Hepatocyte (in vitro differentiated cells): ENCODE data around the gene RPL11.
"Not testable (repeated sequence)": the region's sequence is repeated elsewhere in the genome, so short reads cannot be mapped to it uniquely, and the experiment has no call there.

Experiments
- EZH2 ChIP-seq: fragments of 200-600 bp; sonication (generic); IDR thresholded peaks from 2 replicates; pipeline ENCODE4 v1.6.1; 2016; ENCODE audit warnings: antibody characterized with exemption, mild to moderate bottlenecking, borderline replicate concordance
- TF ChIP-seq, protein P1 (sequence below): fragments of 200-600 bp; sonication (generic); IDR thresholded peaks from 2 replicates; pipeline ENCODE4 v1.5.1; 2016; ENCODE audit warnings: antibody characterized with exemption, mild to moderate bottlenecking; ENCODE audit not compliant: poor library complexity

DNA sequence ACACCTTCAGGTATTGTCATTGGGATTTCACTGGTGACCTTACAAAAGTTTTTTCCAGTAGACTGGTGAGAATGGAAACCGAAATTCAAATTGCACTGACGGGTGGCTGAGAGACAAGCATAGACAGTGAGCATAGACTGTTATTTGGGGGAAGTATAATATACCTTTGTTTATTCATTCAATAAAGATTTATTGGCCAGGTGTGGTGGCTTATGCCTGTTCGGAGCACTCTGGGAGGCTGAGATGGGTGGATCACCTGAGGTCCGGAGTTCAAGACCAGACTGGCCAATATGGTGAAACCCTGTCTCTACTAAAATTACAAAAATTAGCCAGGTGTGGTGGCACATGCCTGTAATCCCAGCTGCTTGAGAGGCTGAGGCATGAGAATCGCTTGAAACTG is 41.7 kb downstream of the RPL11 start:
- TF ChIP-seq, protein P1, sequence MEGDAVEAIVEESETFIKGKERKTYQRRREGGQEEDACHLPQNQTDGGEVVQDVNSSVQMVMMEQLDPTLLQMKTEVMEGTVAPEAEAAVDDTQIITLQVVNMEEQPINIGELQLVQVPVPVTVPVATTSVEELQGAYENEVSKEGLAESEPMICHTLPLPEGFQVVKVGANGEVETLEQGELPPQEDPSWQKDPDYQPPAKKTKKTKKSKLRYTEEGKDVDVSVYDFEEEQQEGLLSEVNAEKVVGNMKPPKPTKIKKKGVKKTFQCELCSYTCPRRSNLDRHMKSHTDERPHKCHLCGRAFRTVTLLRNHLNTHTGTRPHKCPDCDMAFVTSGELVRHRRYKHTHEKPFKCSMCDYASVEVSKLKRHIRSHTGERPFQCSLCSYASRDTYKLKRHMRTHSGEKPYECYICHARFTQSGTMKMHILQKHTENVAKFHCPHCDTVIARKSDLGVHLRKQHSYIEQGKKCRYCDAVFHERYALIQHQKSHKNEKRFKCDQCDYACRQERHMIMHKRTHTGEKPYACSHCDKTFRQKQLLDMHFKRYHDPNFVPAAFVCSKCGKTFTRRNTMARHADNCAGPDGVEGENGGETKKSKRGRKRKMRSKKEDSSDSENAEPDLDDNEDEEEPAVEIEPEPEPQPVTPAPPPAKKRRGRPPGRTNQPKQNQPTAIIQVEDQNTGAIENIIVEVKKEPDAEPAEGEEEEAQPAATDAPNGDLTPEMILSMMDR: not testable (repeated sequence)
- TF ChIP-seq EZH2: not testable (repeated sequence)
